Cardiac fibroblast (primary cell): ENCODE results near the gene USP49.
A peak's percentile ranks its signal among the peaks of the same experiment; 100 is the strongest.

Experiments
- DNase-seq, 2 donors: peaks; one replicate each; pipeline versions ENCODE4 v3.0.0 to v3.0.0-alpha.2; 2010; ENCODE audit warnings: low read depth in 2 of 2
- H3K4me3 ChIP-seq, 2 donors: replicated peaks in 1 of 2; 1 replicate in 1 of 2; 2 replicates in 1 of 2; pipeline ENCODE4 v1.5.1; 2011; ENCODE audit warnings: low read depth in 2 of 2, low read length in 2 of 2, mild to moderate bottlenecking in 2 of 2, moderate library complexity in 1 of 2
- TF ChIP-seq, protein P1 (sequence below): IDR thresholded peaks from one replicate; pipeline ENCODE4 v1.5.1; 2011; ENCODE audit warnings: low read depth, mild to moderate bottlenecking, low read length, inconsistent platforms

Gene USP49

DNA sequence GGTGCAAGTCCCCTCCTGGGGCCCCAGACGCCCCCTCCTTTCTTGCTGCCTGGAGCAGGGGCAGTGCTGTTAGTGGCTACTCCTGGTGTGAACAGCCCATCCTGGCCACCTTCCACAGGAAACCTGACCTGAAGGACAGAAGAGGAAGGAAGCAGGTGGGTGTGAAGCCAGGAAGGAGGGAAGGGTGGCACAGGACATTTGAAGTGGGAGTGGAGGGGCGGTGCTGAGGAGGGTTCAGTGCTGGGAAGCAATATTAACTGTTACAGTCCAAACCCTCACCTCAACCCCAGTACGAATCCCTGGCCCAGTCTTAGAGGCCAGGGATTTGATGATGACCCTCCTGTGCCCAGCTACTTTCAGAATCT lies 113.8 kb downstream of the USP49 start:
- H3K4me3 ChIP-seq, result peak overlapping the region; percentile 62 to 63
- DNase-seq, result no peak

DNA sequence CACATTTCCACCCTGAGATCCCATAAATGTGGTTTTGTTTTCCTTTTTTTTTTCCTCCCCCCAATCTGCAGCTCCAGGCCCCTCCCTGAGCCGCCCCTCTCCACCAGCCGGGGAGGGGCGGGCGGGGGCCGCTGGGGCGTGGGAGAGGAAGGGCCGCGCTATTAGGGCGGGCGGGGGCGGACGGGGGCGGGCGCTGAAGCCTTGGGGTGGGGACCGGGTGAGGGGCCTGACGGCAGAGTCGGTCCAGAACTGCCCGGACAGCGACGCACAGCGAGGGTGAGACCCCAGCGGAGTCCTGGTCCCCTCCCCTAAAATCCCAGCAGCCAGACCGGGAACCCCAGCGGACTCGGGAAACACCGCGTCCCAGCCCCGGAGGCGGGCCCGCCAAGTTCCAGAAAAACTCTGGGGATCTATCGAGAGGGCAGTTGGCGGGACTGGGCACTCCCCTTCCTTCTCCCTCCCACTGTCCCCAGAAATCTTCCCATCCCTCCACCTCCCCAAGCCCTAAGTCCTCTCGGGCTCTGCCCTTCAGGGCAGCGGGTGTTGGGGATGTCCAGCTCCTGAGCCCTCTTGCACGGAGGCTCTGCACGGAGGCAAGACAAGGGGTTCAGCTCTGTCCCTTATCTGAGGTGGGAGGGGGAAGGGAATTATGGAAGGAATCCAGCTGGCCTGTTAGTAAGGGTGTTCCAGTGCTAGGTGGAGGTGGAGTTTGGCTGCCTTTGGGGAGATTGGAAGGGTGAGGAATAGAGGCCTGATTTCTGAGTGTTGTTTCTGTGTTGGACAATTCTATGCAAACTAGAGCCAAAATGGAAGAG lies 114.4 kb downstream of the USP49 start, which contains the start of gene PRICKLE4:
Gene PRICKLE4 (plus strand): TSS at position 232 of the 815 bp plus-strand sequence. CDS start 2,692 bp downstream, outside the sequence.
- TF ChIP-seq, protein P1, sequence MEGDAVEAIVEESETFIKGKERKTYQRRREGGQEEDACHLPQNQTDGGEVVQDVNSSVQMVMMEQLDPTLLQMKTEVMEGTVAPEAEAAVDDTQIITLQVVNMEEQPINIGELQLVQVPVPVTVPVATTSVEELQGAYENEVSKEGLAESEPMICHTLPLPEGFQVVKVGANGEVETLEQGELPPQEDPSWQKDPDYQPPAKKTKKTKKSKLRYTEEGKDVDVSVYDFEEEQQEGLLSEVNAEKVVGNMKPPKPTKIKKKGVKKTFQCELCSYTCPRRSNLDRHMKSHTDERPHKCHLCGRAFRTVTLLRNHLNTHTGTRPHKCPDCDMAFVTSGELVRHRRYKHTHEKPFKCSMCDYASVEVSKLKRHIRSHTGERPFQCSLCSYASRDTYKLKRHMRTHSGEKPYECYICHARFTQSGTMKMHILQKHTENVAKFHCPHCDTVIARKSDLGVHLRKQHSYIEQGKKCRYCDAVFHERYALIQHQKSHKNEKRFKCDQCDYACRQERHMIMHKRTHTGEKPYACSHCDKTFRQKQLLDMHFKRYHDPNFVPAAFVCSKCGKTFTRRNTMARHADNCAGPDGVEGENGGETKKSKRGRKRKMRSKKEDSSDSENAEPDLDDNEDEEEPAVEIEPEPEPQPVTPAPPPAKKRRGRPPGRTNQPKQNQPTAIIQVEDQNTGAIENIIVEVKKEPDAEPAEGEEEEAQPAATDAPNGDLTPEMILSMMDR, result no peak
- peak within 1 kb of the TSS; percentile 62 to 63 for H3K4me3 ChIP-seq
- peak; percentile 14 to 69 for DNase-seq

More for the DNA sequence above, 113.8 kb downstream of the USP49 start:
- TF ChIP-seq, protein P1, result no peak

- TF ChIP-seq, protein P1, result peak; percentile 90
- peak within 1 kb of the TSS; percentile 62 to 63 for H3K4me3 ChIP-seq
- DNase-seq, result peak; percentile 96 to 97
Measured at GRCh38 chr6:41779788-41780550, 115.2 kb downstream of the USP49 start, which contains the start of gene FRS3. TSS of gene FRS3 (minus strand) at chr6:41779900. CDS start at chr6:41776987, 2,913 bp downstream.

GRCh38 chr6:41779336-41779735 lies 115.8 kb downstream of the USP49 start:
- TF ChIP-seq, protein P1, result no peak
- DNase-seq, result peak in 1 of 2 donors; percentile 8

DNA sequence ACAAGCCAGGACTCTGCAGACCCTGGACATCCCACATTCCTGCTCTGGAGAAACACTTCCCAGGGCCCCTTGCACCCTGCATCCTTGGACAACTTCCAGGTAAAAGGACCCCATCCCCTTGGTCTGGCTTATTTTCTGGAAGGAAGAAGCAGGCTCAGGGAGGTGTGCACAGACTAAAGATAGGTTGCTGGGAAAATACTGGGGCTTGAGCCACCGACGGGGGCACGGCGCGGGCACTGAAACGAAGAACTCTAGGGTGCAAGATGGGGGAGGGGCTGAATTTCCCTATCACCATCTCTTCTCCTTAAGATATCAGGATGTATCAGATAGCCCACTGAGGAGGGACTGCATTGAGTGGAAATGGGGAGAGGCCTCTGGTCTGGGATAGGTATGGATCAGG lies 116.3 kb downstream of the USP49 start:
- TF ChIP-seq, protein P1, result no peak
- no peak for DNase-seq
- peak overlapping the region; percentile 62 for H3K4me3 ChIP-seq

More at GRCh38 chr6:41779336-41779735, 115.8 kb downstream of the USP49 start:
- H3K4me3 ChIP-seq, result peak overlapping the region; percentile 62

DNA sequence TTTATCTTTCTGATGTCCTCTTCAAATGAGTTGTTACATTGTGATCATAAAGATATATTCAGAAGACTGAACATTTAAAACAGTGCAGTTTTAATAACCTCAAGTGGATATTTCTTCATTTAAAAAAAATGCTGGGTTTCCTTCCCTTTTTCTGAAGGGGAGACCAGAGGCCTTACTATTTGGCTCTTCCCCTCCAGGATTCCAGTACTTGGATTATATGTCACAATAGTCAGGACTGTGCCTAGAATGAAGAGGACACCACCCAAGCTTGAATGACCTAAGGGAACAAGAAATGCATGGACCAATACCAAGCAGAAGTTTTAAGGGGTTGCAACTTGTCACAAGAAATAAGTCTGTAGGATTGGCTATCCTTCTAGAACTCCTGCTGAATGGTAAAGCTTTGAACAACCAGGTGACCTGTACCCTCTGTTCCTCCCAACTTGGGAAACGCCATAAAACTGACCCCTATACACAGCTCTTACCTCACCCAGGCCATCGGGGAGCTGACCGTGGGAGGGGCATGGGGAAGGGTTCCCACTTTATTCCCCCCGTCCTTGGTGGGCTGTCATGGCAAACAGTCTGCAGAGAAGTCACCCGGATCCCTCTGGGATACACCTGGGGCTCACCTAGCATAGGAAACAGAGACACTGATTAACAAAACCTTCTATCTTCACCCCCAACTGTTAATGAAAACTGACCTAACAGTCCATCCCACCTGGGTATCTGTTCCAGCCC lies 117.5 kb downstream of the USP49 start:
- TF ChIP-seq, protein P1, result no peak
- no peak overlapping the region for H3K4me3 ChIP-seq
- no peak for DNase-seq
